HG02870 (cell line): ENCODE data around the gene PFN3.

Experiments used
- ATAC-seq: cut with Tn5 transposase; IDR thresholded peaks from one replicate; pipeline ENCODE4 v1.9.1; 2021; ENCODE audit warnings: mild to moderate bottlenecking, moderate library complexity; ENCODE audit not compliant: unreplicated experiment

PFN3 gene

DNA sequence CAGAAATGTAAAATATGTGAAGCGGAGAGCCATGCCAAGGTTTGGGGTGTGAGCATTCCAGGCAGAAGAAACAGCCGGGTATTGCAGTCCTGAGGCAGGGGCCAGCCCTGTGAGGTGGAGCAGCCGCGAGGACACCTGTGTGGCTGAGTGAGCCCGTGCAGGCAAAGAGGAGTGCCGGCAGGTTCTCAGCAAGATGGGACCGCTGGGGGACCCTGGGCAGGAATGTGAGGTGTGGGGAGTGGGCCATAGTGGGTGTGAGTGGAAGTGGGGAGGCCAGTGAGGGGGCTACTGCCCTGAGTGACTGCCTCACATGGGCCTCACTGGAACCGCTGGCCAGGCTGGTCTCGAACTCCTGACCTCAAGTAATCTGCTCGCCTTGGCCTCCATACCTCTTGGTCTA, 38.0 kb upstream of the PFN3 start:
- ATAC-seq, result no peak

GRCh38 chr5:177437623-177438022, 37.2 kb upstream of the PFN3 start:
- no peak for ATAC-seq

- no peak for ATAC-seq
These were observed 35.5 kb upstream of the PFN3 start for GRCh38 chr5:177435847-177436536.

DNA sequence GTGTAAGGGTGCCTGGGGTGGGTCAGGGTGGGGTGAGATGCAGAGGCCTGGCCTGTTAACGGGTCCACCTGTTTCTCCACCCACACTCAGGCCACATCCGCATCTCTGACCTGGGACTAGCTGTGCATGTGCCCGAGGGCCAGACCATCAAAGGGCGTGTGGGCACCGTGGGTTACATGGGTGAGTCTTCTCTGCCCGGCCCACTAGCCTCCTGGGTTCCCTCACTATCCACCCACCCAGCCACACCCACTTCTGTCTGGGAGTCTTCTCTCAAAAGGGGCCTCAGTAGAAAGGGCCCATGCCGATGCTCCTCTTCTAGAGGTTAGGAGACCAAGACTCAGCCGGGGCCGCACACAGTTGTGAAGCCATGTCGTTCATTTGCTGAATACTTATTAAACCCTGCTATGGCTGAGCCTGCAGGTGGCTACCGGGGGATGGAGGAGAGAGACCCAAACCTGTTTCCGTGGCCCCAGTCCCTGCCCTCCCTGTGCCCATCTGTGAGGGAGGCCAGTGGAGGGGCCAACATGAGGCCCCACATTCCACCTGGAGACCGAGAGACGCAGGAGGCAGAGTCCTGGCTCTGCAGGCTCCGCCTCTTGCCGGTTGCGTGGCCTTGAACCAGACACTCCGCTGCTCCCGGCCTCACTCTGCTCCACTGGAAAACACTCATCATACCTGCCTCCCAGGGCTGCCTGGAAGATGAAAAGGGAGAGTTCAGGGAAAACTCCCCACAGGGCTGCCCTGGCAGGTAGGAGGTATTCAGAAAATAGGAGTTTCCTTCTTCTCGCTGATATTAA, 34.7 kb upstream of the PFN3 start:
- ATAC-seq, result no peak

DNA sequence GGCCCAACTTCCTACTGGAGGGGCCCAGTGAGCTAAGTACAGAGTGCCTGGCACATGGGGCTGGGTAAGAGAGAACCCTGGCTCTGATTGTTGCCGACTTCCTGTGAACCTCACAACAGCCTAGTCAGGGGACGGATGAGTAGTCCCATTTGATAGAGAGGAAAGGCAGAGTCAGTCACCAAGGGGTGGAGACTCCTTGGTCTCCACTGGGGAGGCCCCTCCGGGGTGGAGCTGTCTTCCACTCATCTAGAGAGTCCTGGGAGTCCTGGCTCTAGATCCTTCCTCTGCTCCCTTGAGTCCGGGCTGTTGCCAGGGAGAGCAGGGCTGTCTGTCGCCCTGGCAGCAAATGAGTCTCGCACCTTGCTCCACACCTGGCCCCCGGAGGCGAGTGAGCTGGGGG, 34.0 kb upstream of the PFN3 start:
- no peak for ATAC-seq

DNA sequence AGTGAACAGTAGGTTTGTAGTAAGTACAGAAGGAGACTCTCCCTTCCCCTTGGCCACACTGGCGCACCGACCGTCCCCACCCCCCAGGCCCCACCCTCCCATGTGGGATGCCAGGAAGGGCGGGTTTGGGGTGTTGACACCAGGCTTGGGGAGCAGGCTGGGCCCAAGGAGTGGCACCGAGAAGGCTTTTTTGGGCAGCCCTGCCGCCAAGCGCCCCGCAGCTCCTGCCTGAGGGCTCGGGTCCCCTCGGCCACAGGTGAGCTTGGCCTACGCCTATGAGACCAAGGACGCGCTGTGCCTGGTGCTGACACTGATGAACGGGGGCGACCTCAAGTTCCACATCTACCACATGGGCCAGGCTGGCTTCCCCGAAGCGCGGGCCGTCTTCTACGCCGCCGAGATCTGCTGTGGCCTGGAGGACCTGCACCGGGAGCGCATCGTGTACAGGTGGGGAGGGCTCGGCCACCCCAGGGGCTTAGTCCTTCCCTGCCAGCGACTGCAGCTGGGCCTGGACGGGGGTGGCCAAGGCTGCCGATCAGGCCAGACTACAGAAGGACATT, 33.3 kb upstream of the PFN3 start:
- no peak for ATAC-seq

GRCh38 chr5:177432839-177433657, 32.6 kb upstream of the PFN3 start:
- no peak for ATAC-seq

GRCh38 chr5:177432143-177432838, 31.8 kb upstream of the PFN3 start:
- no peak for ATAC-seq

DNA sequence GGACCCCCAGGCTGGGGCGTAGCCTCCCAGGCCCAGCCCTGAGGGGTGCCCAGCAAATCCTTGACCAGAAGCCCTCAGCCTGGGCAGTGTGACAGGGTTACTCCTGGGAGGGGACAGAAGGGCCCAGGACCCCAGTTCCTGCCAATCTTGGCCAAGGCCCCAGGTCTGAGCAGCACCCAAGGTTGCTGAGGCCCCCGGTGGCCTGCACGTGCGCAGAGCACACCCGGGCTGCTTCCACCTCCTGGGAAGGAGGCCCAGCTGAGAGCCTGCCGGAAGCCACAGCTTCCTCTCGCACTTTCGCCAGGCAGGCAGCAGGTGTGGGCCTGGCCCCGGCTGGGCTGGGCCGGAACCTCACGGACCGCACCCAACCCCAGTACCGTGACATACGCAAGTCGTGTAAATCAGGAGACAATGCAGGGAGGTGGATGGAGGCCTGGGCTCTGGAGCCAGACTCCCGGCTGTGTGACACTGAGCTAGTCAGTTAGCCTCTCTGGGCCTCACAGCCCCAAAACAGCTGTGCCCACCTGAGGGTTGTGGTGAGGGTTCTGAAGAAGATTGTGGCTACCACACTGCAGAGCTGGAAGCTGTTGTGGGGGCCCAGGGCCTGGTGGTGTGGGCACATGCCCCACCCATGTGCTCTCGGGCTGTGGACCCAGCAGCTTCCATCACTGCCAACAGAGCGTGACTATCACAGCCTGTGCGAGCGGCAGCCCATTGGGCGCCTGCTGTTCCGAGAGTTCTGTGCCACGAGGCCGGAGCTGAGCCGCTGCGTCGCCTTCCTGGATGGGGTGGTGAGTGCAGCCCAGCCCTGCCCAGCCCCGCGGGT, 31.1 kb upstream of the PFN3 start:
- ATAC-seq, result peak; percentile 35

DNA sequence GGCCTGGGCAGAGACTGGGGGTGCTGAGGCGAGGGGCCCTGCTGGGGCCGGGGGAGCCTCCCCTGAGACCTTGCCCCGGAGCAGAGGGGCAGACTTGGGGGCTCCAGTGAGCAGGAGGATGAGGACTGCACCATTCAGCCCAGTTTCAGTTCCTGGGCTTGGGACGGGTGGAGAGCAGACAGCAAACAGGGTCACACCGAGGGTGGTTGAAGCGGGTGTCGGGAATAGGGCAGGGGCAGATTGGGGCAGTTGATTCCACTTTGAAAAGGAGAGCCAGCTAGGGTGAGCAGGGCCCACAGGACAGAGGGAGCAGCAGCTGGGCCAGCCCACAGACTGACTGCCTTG, 30.5 kb upstream of the PFN3 start:
- ATAC-seq, result no peak

- ATAC-seq, result no peak
These were observed 29.9 kb upstream of the PFN3 start for GRCh38 chr5:177430140-177430951.

- ATAC-seq, result no peak
These were observed 29.0 kb upstream of the PFN3 start for GRCh38 chr5:177429248-177430040.

- no peak for ATAC-seq
These were observed 28.2 kb upstream of the PFN3 start for GRCh38 chr5:177428574-177429217.

DNA sequence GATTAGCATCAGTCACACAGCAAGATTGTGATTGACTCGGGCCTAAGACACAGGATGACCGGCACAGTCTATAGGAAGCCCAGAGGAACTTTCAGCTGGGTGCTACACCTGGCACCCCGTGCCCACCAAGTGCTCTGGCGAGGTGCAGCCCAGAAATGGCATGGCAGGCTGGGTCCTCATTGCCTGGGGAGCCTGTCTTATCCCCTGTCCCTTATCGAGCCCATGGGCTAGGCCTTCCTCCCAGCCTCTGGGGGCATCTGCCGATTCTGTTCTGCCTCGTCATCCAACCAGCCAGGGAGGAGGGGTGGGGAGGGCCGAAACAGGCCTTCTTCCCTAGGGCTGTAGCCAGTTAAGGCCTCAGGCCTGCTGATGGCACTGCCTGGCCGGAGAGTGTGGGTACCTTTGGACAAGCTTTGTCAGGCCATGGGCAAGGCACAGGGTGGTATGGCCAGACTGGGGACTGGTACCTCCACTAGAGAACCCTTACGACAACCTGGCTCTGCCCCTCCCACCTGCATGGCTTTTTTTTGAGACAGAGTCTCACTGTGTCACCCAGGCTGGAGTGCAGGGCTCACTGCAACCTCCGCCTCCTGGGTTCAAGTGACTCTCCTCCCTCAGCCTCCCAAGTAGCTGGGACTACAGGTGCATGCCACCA, 27.6 kb upstream of the PFN3 start:
- ATAC-seq, result no peak

DNA sequence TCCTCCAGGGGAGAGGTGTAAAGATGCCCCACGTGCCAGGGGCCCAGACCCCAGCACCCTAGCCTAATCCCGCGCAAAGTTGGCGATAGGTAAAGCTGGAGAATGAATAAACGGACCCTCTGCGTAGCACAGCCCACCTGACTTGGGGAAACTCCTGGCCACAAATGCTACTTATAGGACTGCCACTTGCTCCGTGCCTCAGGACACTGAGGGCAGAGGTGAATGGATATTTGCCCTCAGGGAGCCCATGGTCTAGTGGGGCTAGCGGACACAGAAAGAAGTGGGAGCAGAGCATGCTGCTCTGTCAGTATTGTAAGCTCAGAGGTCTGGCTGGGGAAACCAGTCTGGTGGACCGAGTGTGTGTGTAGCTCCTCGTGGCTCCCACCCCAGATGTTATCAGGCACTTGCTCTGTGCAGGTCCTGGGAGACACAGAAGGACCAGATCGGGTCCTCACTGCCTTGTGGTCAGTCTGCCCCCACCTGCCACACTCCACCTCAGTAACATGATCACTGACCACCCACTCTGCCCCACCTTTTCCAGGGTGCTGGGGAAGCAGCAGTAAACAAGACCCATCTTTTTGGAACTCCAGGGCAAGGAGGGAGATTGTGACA, 26.9 kb upstream of the PFN3 start:
- no peak for ATAC-seq

DNA sequence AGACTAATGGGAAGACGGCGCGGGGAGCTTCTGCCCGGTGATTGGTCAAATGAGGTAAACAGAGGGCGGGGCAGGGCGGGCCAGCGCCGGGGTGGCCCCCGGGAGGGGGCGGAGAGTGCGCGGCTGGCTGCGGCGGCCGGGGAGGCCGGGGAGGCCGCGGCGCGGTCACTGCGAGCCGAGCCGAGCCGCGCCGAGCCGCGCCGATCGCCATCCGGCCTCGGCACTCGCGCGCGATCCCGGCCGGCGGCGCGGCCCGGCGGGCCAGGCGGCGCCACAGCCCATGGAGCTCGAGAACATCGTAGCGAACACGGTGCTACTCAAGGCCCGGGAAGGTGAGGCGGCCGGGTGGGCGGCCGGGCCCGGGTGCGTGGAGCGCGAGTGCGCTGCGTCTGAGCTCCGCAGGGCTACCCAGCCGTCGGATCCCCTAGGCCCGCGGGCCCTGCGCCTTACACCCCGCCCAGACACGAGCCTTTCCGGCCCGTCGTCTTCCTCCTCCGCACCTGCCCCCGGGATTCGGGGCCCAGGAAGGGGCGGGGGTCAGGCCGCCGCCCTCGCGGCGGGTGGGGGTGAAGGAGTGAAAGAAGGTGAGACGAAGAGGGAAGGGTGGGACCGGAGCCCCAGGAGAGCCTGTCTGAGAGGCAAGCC, 26.2 kb upstream of the PFN3 start, which contains the start of gene GRK6:
GRK6 (plus strand) TSS at position 111 of the 645 bp plus-strand sequence; CDS start at position 281, 170 bp downstream.
- no peak for ATAC-seq
